Esophagus (tissue), 2 donors: Measurements from ENCODE around the gene AJAP1. TPM values are rescaled to one million over a fixed set of nuclear protein-coding genes. Genes with fewer than 3 reads are reported as not detected.

Experiments
- H3K27ac ChIP-seq, 2 donors: one replicate each; pipeline ENCODE4 v1.5.1; 2013; ENCODE audit warnings: low read depth in 2 of 2, mild to moderate bottlenecking in 2 of 2, inconsistent platforms in 1 of 2, low read length in 1 of 2, moderate library complexity in 1 of 2
- H3K27me3 ChIP-seq, 2 donors: one replicate each; pipeline ENCODE4 v1.6.1; 2013; ENCODE audit warnings: low read length in 2 of 2, control low read depth in 1 of 2, mild to moderate bottlenecking in 1 of 2; ENCODE audit not compliant: insufficient read depth in 2 of 2, control insufficient read depth in 1 of 2
- H3K36me3 ChIP-seq, 2 donors: one replicate each; pipeline ENCODE4 v1.6.1; 2013; ENCODE audit warnings: low read length in 1 of 2; ENCODE audit not compliant: control insufficient read depth in 2 of 2, insufficient read depth in 2 of 2
- H3K4me1 ChIP-seq, 2 donors: one replicate each; pipeline ENCODE4 v1.6.1; 2013; ENCODE audit warnings: low read length in 1 of 2; ENCODE audit not compliant: control insufficient read depth in 2 of 2, insufficient read depth in 2 of 2
- H3K4me3 ChIP-seq, 2 donors: one replicate each; pipeline ENCODE4 v1.5.1; 2013; ENCODE audit warnings: low read length in 2 of 2, mild to moderate bottlenecking in 2 of 2, low read depth in 1 of 2, moderate library complexity in 1 of 2
- H3K9me3 ChIP-seq, 2 donors: one replicate each; pipeline ENCODE4 v1.6.1; 2013; ENCODE audit warnings: mild to moderate bottlenecking in 2 of 2, low read depth in 1 of 2, low read length in 1 of 2, moderate library complexity in 1 of 2; ENCODE audit not compliant: control insufficient read depth in 2 of 2, insufficient read depth in 1 of 2
- whole genome bisulfite sequencing, 2 donors: extraction: QIAGEN DNeasy Blood & Tissue Kit; methylation state at CpG; one replicate each; pipeline ENCODE4 v1.1.7; 2013; 5-methylcytosine and 5-hydroxymethylcytosine counted together
- polyA plus RNA-seq, 2 donors: library from polyadenylated mRNA; stranded (reverse); fragments of 200-250 nt; gene quantifications; one replicate each; pipeline ENCODE4 v1.2.3, GENCODE V29; 2013
- donor health status: healthy with polysubstance abuse.
- donor health status: Bipolar disorder and iron deficiency.

The AJAP1 gene
- polyA plus RNA-seq, 2 donors = 0.10 to 0.12 TPM

DNA sequence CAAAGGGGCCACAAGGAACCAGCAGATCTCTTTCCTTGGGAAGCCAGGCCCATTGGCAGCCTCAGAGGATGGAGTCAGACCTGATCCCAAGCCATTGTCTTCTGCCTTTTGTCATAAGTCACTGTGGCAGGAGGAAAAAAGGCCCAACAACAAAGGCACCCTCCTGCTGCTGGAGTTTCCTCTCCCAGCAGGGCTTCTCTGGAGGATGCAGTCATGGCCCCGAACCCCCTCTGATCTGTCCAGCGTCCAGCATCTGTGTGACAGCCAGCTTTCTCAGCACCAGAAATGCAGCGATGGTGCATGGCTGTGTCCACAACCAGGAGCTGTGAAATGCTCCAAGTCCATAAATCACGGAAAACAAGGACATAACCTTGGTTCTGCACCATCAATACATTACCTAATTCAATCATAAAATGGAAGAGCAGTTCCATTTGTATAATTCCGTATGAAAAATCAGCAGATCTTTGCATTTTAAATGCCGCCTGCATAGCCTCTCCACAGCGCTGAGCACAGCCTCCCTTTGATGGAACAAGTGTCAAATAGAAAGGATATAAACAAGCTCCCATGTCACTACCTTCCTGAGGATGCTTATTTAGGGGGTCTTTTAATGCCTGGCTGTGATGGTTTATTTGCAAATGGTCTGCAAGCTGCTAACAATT, 30.6 kb downstream of the AJAP1 start:
- Histone ChIP-seq H3K27me3 (no peaks in the 10 kb centered on the region), H3K36me3 (no peaks in the 10 kb centered on the region), H3K27ac (no peak overlapping the region), H3K9me3 (peaks cover 6% of the 10 kb centered on the region in 2 donors), H3K4me3 (no peak overlapping the region), H3K4me1 (no peaks in the 10 kb centered on the region)
- 55 to 63% methylated on average over 7 of the region's 7 CpGs for WGBS, 2 donors

GRCh38 chr1:4685523-4685865, 31.1 kb downstream of the AJAP1 start:
- no peaks in the 10 kb centered on the region for H3K36me3 ChIP-seq
- H3K27ac ChIP-seq = no peak overlapping the region
- H3K4me3 ChIP-seq = no peak overlapping the region
- WGBS, 2 donors = 85 to 86% methylated on average over 6 of the region's 6 CpGs
- H3K27me3 ChIP-seq = no peaks in the 10 kb centered on the region
- H3K4me1 ChIP-seq = no peaks in the 10 kb centered on the region
- peaks cover 6% of the 10 kb centered on the region in 2 donors for H3K9me3 ChIP-seq

- H3K9me3 ChIP-seq = no peaks in the 10 kb centered on the region
- H3K4me1 ChIP-seq = no peaks in the 10 kb centered on the region
- no peak overlapping the region for H3K27ac ChIP-seq
- WGBS, 2 donors = 79 to 89% methylated on average over 11 of the region's 11 CpGs
- no peaks in the 10 kb centered on the region for H3K27me3 ChIP-seq
- no peak overlapping the region for H3K4me3 ChIP-seq
- no peaks in the 10 kb centered on the region for H3K36me3 ChIP-seq
Measured at GRCh38 chr1:4687943-4688342, 33.5 kb downstream of the AJAP1 start.

DNA sequence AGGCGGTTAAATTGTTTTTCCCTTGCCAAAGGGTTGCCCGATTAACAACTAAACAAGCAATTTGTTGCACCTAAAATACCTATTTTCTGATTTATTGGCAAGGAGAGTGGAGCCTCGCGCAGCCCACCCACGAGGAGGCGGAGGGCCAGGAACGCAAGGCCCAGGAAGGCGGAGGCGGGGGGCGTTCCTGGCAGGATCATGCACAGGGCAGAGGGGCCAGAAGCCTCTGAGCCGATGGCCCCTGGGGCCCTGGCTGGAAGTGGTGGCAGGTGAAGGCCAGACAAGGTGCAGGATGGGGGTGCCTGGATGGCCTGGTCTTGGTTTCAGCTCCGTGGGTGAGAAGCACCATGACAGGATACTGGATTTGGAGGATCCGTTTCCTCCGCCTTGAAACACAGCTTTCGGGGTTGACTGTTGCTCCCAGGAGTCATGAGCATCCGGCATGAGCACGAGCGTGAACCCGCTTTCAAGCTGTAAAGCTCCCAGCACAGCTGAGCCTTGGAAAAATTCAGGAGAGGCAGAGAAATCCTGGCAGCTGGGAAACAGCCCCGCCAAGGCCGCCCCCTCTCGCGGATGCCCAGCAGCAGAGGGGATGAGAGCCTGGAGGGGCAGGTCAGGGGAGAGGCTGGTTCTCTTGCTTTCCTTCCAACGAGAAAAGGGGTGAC, 35.0 kb downstream of the AJAP1 start:
- Histone ChIP-seq H3K4me3 (no peak overlapping the region), H3K9me3 (no peaks in the 10 kb centered on the region), H3K36me3 (no peaks in the 10 kb centered on the region), H3K27ac (no peak overlapping the region), H3K4me1 (no peaks in the 10 kb centered on the region), H3K27me3 (no peaks in the 10 kb centered on the region)
- WGBS, 2 donors = 80 to 82% methylated on average over 24 of the region's 24 CpGs

DNA sequence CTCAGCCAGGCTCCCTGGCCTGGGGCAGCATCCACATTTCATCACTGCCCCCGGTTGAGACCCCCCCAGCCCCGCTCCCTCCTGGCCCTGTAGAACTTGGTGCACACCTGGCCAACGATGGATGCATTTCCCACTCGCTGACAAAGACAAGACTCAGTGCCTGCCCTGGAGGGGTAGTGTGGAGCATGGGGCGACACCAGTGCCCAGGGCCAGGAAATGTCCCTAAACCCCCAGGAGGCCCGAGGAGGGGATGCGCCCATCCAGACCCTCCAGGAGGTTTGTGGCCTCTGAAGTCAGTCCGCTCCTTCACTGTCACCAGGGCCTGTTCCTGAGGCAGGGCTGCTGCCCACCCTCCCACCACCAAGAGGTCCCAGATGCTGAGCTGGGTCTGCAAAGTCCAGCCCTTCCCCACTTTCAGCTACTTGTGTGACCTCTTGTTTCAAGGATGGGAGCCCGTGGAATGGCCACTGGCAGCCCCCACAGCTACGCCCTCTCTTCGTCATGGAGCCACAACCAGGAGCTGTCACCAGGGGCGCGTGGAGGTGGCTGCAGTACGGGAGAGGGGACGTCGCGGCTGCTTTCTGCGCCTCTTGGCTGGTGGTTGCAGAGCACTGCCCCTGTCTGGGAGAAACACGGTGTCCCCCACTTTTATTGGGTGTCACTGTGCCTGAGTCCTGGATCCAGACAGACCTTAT, 35.7 kb downstream of the AJAP1 start:
- Histone ChIP-seq H3K36me3 (no peaks in the 10 kb centered on the region), H3K9me3 (peaks cover 0 to 3% of the 10 kb centered on the region in 2 donors), H3K27ac (no peak overlapping the region), H3K27me3 (no peaks in the 10 kb centered on the region), H3K4me3 (no peak overlapping the region), H3K4me1 (no peaks in the 10 kb centered on the region)
- 88 to 90% methylated on average over 19 of the region's 19 CpGs for WGBS, 2 donors

- 86% methylated on average over 19 of the region's 19 CpGs for WGBS, 2 donors
- Histone ChIP-seq H3K36me3 (no peaks in the 10 kb centered on the region), H3K27ac (no peak overlapping the region), H3K9me3 (peaks cover 0 to 6% of the 10 kb centered on the region in 2 donors), H3K27me3 (no peaks in the 10 kb centered on the region), H3K4me1 (no peaks in the 10 kb centered on the region), H3K4me3 (no peak overlapping the region)
Measured at GRCh38 chr1:4690951-4691675, 36.7 kb downstream of the AJAP1 start.

DNA sequence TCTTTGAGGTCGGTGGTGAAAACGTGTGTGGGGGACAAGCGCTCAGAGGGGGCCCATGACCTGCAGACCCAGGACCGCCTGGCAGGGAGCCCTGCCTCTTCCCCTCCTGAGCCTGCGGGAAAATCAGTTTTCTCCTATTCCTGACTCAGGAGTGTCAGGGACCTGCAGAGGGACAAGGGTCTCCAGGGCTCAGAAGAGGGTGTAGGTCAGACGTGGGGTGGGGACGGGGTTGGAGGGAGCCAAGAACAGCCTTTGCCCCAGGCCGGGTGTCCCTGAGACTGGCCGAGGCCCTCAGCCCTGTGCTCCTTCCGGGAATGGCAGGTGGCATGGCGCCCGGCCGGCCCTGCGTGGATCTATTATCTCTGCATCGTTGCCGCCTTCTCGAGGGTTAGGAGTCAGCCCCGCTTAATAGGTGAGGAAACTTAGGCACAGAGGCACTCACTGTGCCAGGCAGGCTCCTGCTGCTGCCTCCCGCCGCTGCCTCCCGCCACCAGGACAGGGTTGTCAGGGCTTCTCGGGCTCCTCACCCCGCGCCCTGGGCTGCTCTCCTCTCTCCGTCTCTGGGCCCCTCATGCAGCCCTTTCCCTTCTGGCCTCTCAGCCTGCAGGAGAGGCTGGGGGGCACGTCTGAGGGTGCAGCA, 37.5 kb downstream of the AJAP1 start:
- peaks cover 0 to 8% of the 10 kb centered on the region in 2 donors for H3K9me3 ChIP-seq
- 83 to 87% methylated on average over 26 of the region's 26 CpGs for WGBS, 2 donors
- H3K4me1 ChIP-seq = no peaks in the 10 kb centered on the region
- no peaks in the 10 kb centered on the region for H3K27me3 ChIP-seq
- no peak overlapping the region for H3K4me3 ChIP-seq
- H3K36me3 ChIP-seq = no peaks in the 10 kb centered on the region
- H3K27ac ChIP-seq = no peak overlapping the region

- Histone ChIP-seq H3K4me1 (no peaks in the 10 kb centered on the region), H3K36me3 (no peaks in the 10 kb centered on the region), H3K9me3 (peaks cover 0 to 9% of the 10 kb centered on the region in 2 donors), H3K27ac (no peak overlapping the region), H3K27me3 (no peaks in the 10 kb centered on the region), H3K4me3 (no peak overlapping the region)
- WGBS, 2 donors = 76 to 77% methylated on average over 6 of the region's 6 CpGs
Measured at GRCh38 chr1:4692437-4692836, 38.0 kb downstream of the AJAP1 start.

- Histone ChIP-seq H3K27ac (no peak overlapping the region), H3K4me3 (no peak overlapping the region), H3K27me3 (no peaks in the 10 kb centered on the region), H3K9me3 (peaks cover 0 to 9% of the 10 kb centered on the region in 2 donors), H3K4me1 (no peaks in the 10 kb centered on the region), H3K36me3 (no peaks in the 10 kb centered on the region)
- 59% methylated on average over 6 of the region's 6 CpGs for WGBS, 2 donors
Measured at GRCh38 chr1:4693331-4693730, 38.9 kb downstream of the AJAP1 start.
